Type B pancreatic cell (in vitro differentiated cells): ENCODE measurements around the gene PIGB. TPM values are rescaled to one million over a fixed set of nuclear protein-coding genes. Genes with fewer than 3 reads are reported as not detected.
"Not testable (repeated sequence)": the region's sequence is repeated elsewhere in the genome, so short reads cannot be mapped to it uniquely, and the experiment has no call there.

Experiments
- DNase-seq: peaks from one replicate; pipeline ENCODE4 v3.0.0; 2021; ENCODE audit warnings: mixed read lengths; ENCODE audit not compliant: unreplicated experiment; ENCODE audit errors: extremely low spot score
- H3K27ac Mint-ChIP-seq: 2 replicates; pipeline ENCODE4 v1.8.0; 2021; ENCODE audit warnings: mild to moderate bottlenecking, mixed read lengths
- H3K27me3 Mint-ChIP-seq: 2 replicates; pipeline ENCODE4 v1.8.0; 2021; ENCODE audit warnings: mixed read lengths
- H3K36me3 Mint-ChIP-seq: 2 replicates; pipeline ENCODE4 v1.8.0; 2021; ENCODE audit warnings: mixed read lengths
- H3K4me1 Mint-ChIP-seq: one replicate; pipeline ENCODE4 v1.8.0; 2021; ENCODE audit warnings: mixed read lengths; ENCODE audit not compliant: unreplicated experiment
- H3K4me3 Mint-ChIP-seq: 2 replicates; pipeline ENCODE4 v1.8.0; 2021; ENCODE audit warnings: mild to moderate bottlenecking, mixed read lengths
- H3K9me3 Mint-ChIP-seq: 2 replicates; pipeline ENCODE4 v1.8.0; 2021; ENCODE audit warnings: mixed read lengths
- CTCF ChIP-seq: fragments of 200-600 bp; sonication (generic); conservative IDR thresholded peaks from 2 replicates; pipeline ENCODE4 v1.5.0; 2021; ENCODE audit warnings: antibody characterized with exemption, mild to moderate bottlenecking
- total RNA-seq: library from RNA; stranded (reverse); gene quantifications from 2 replicates; pipeline ENCODE4 v1.2.1, GENCODE V29; 2021; ENCODE audit warnings: low replicate concordance

PIGB gene
- total RNA-seq, 1 donor from 2014 or later: 10.2 TPM

DNA sequence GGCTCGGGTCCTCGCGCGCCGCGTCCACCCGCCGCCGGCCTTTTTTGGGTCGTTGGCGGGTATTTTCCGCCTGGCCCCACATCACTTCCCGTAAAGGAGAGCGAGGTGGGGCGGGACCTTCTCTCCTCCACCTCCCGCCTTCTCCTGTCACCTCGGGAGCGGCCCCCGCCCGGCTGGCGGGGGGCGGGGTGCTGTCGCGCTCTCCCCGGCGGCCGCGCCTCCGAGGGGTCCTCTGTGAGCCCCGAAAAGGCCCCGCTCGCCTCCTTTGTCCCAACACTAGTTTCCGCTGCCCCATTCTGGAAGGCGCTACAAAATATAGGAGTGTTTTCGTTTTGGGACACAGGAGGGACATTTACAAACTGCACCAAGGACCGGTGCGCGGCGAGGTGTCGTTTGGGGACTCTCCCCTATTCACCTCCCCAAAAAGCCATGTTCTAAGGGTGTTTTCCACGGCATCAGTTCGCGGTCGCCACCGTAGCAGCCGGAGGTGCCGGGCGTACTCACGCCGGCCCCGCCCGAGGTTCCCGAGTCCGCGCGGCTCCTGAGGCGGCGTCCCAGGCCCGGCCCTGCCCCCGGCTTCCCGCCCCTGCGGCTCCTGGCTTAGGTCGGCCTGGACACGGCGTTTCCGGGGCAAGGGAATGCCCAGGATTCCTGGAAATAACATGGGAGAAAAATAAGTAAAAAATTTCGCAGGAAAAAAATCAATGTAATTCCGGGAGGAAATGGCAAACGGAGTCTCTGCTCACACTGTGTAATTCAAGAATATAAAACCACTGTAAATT, 29.1 kb upstream of the PIGB start, which contains the start of gene RAB27A:
Gene RAB27A, minus strand, starts transcription at position 68 of the 782 bp plus-strand sequence. CDS start 54,879 bp downstream, outside the sequence.
- peak; percentile 79 for DNase-seq
- Mint-ChIP-seq H3K27me3 (no peaks in the 10 kb centered on the region), H3K4me1 (no peaks in the 10 kb centered on the region), H3K9me3 (no peaks in the 10 kb centered on the region), H3K4me3 (peak within 1 kb of the TSS; percentile 92), H3K36me3 (peaks cover 5% of the 10 kb centered on the region), H3K27ac (peak within 1 kb of the TSS; percentile 87)
- no peak for TF ChIP-seq CTCF

- TF ChIP-seq CTCF: peak; percentile 90
- DNase-seq: peak; percentile 87
- H3K36me3 Mint-ChIP-seq: peaks cover 5% of the 10 kb centered on the region
- H3K4me1 Mint-ChIP-seq: no peaks in the 10 kb centered on the region
- H3K9me3 Mint-ChIP-seq: no peaks in the 10 kb centered on the region
- H3K4me3 Mint-ChIP-seq: peak overlapping the region; percentile 90
- no peaks in the 10 kb centered on the region for H3K27me3 Mint-ChIP-seq
- peak overlapping the region; percentile 87 for H3K27ac Mint-ChIP-seq
These were observed 28.4 kb upstream of the PIGB start for GRCh38 chr15:55290528-55291057.

- H3K9me3 Mint-ChIP-seq: peaks cover 3% of the 10 kb centered on the region
- H3K4me1 Mint-ChIP-seq: no peaks in the 10 kb centered on the region
- no peak for DNase-seq
- no peaks in the 10 kb centered on the region for H3K36me3 Mint-ChIP-seq
- H3K27ac Mint-ChIP-seq: no peak overlapping the region
- H3K4me3 Mint-ChIP-seq: no peak overlapping the region
- no peaks in the 10 kb centered on the region for H3K27me3 Mint-ChIP-seq
- TF ChIP-seq CTCF: no peak
These were observed 21.7 kb upstream of the PIGB start for GRCh38 chr15:55297315-55297714.

DNA sequence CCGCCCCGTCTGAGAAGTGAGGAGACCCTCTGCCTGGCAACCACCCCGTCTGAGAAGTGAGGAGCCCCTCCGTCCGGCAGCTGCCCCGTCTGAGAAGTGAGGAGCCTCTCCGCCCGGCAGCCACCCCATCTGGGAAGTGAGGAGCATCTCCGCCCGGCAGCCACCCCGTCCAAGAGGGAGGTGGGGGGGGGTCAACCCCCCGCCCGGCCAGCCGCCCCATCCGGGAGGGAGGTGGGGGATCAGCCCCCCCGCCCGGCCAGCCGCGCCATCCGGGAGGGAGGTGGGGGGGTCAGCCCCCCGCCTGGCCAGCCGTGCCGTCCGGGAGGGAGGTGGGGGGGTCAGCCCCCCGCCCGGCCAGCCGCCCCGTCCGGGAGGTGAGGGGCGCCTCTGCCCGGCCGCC, 16.2 kb upstream of the PIGB start:
- not testable (repeated sequence) for DNase-seq, H3K27ac Mint-ChIP-seq, H3K27me3 Mint-ChIP-seq, H3K4me1 Mint-ChIP-seq, H3K4me3 Mint-ChIP-seq, H3K9me3 Mint-ChIP-seq
- H3K36me3 Mint-ChIP-seq: peaks cover 18% of the 10 kb centered on the region

GRCh38 chr15:55319537-55320237, 665 bp downstream of the PIGB start:
- peaks cover 4% of the 10 kb centered on the region for H3K9me3 Mint-ChIP-seq
- H3K4me1 Mint-ChIP-seq: peaks cover 25% of the 10 kb centered on the region
- DNase-seq: no peak
- no peak for TF ChIP-seq CTCF
- peak overlapping the region; percentile 99 for H3K4me3 Mint-ChIP-seq
- H3K36me3 Mint-ChIP-seq: peaks cover 7% of the 10 kb centered on the region
- H3K27me3 Mint-ChIP-seq: no peaks in the 10 kb centered on the region
- H3K27ac Mint-ChIP-seq: peak overlapping the region; percentile 39

DNA sequence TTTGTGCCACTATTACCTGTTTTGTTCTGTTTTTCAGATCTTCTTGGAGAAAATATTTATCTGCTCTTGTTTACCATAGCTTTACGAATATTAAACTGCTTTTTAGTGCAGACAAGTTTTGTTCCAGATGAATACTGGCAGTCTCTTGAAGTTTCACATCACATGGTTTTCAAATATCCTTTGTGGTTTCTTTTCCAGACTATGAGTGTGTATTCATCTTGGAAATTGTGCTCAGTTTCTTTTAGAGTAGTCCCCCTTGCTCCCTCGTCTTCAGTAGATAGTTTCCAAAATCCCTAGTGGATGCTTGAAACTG, 1.2 kb downstream of the PIGB start:
- Mint-ChIP-seq H3K27me3 (no peaks in the 10 kb centered on the region), H3K4me3 (peak overlapping the region; percentile 81), H3K9me3 (peaks cover 4% of the 10 kb centered on the region), H3K4me1 (peaks cover 24% of the 10 kb centered on the region), H3K27ac (peak overlapping the region; percentile 39), H3K36me3 (peaks cover 5% of the 10 kb centered on the region)
- no peak for TF ChIP-seq CTCF
- DNase-seq: no peak
